Upper lobe of left lung (tissue), 4 donors: ENCODE measurements around the gene ZNF558.

ENCODE experiments used
- CTCF ChIP-seq, 6 experiments: fragments of 450-650 bp in 4 of 6; fragments of 200-600 bp in 2 of 6; sonication (generic) in 2 of 6; IDR thresholded peaks; one replicate each; pipeline ENCODE4 v1.5.1; 2016 to 2019; ENCODE audit warnings: antibody characterized with exemption in 6 of 6
- EP300 ChIP-seq, 4 donors: sonication (generic); formaldehyde crosslinking; IDR thresholded peaks; one replicate each; pipeline ENCODE4 v1.5.1; 2017; ENCODE audit warnings: antibody characterized with exemption in 4 of 4, control low read depth in 2 of 4
- POLR2A ChIP-seq, 4 donors: fragments of 450-650 bp; IDR thresholded peaks; one replicate each; pipeline ENCODE4 v1.5.1; 2016 to 2017; ENCODE audit warnings: antibody characterized with exemption in 4 of 4, mild to moderate bottlenecking in 2 of 4

- TF ChIP-seq CTCF (IDR thresholded peaks at IDR 0.05): no peak
- no peak for TF ChIP-seq POLR2A (IDR thresholded peaks at IDR 0.05)
- TF ChIP-seq EP300 (IDR thresholded peaks at IDR 0.05): no peak
Measured at GRCh38 chr19:8849232-8849631, 17.1 kb upstream of the ZNF558 start.
